ENCODE results near the gene ERFE.

The ERFE gene

GRCh38 chr2:238216651-238217184 is 57.9 kb downstream of the ERFE start:
- DNase-seq (no peak), ATAC-seq (no peak)
